Muscle layer of colon (tissue), 2 donors: ENCODE data around the gene TTLL11.

Experiments used
- H3K27ac ChIP-seq: one replicate; pipeline ENCODE4 v1.7.0; 2013; ENCODE audit warnings: low read depth, mild to moderate bottlenecking, low read length, moderate library complexity
- H3K27me3 ChIP-seq, 2 donors: one replicate each; pipeline ENCODE4 v1.7.0; 2013; ENCODE audit warnings: low read length in 2 of 2, mild to moderate bottlenecking in 2 of 2; ENCODE audit not compliant: insufficient read depth in 2 of 2, control insufficient read depth in 1 of 2
- H3K36me3 ChIP-seq: one replicate; pipeline ENCODE4 v1.7.0; 2013; ENCODE audit warnings: mild to moderate bottlenecking, low read length; ENCODE audit not compliant: insufficient read depth
- H3K4me1 ChIP-seq: one replicate; pipeline ENCODE4 v1.7.0; 2013; ENCODE audit warnings: mild to moderate bottlenecking, low read length; ENCODE audit not compliant: insufficient read depth
- H3K4me3 ChIP-seq, 2 donors: one replicate each; pipeline ENCODE4 v1.7.0; 2013; ENCODE audit warnings: low read length in 2 of 2, low read depth in 1 of 2, mild to moderate bottlenecking in 1 of 2, moderate library complexity in 1 of 2
- H3K9ac ChIP-seq: one replicate; pipeline ENCODE4 v1.7.0; 2013; ENCODE audit warnings: low read length
- H3K9me3 ChIP-seq: one replicate; pipeline ENCODE4 v1.7.0; 2013; ENCODE audit warnings: mild to moderate bottlenecking, low read length
- donor health status: abdominal sarcoma.
- donor health status: Adenocarcinoma of cecum.

The TTLL11 gene

DNA sequence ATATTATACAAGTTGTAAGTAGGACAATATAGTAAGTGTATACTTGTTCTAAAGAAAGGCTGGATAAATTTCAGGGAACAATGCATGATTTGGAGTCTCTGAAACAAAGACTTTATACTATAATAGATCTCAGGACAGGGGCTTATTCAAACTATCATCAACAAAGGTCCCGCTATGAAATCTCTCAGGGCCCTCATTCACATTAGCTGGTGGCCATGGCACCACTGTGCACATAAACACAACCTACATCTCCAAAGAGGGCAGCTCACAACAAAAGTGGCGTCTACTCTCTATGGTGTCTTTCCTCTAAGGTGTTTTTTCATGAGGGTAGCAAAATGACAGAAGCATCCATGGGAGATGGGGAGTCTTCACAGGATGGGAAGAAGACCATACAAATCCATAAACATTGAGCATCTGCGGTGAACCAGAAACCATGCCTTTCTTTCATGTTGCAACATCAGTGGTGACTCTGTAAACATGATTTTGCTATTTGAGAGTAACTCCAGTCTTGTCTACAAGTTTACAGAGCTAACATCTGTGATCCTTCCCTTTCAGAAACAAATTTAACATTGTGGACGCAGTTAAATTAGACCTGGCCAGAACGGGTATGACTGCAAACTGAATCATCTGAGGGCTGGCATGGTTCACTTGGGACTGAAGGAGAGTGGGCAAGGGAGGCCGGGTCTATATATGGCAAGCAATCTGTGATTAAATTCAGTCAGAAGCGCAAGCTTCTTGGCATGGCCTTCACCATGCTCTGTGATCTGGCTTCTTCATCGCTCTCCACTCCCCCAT lies 5.5 kb downstream of the TTLL11 start:
- peak overlapping the region; percentile 73 for H3K27ac ChIP-seq
- H3K9ac ChIP-seq: no peak overlapping the region
- H3K27me3 ChIP-seq: no peaks in the 10 kb centered on the region
- no peaks in the 10 kb centered on the region for H3K36me3 ChIP-seq
- H3K4me1 ChIP-seq: peaks cover 80% of the 10 kb centered on the region
- peak overlapping the region in 1 of 2 donors; percentile 15 for H3K4me3 ChIP-seq
- no peaks in the 10 kb centered on the region for H3K9me3 ChIP-seq

GRCh38 chr9:122086873-122087272 lies 6.2 kb downstream of the TTLL11 start:
- H3K4me1 ChIP-seq: peaks cover 76% of the 10 kb centered on the region
- no peaks in the 10 kb centered on the region for H3K9me3 ChIP-seq
- no peak overlapping the region for H3K4me3 ChIP-seq

DNA sequence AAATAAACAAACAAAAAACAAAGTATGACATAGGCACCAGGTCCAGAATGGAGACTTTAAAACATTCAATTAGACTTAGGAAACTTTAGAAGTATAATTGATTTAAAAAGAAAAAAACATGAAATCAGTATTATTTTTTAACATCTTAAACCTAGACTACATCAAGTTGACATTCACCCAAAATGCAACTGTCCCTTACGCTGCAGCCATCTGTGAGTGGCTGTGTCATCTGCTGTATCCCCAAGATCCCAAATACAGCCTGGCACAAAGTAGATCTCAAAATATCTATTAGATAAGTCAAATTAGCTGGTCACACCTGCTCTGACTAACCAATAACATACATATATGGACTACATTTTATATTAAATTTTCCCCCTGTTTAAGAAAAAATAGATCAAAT lies 7.8 kb downstream of the TTLL11 start:
- Histone ChIP-seq H3K9ac (no peak overlapping the region), H3K27me3 (no peaks in the 10 kb centered on the region), H3K4me1 (peaks cover 74% of the 10 kb centered on the region), H3K27ac (peak overlapping the region; percentile 4), H3K4me3 (no peak overlapping the region), H3K9me3 (no peaks in the 10 kb centered on the region), H3K36me3 (no peaks in the 10 kb centered on the region)

More at GRCh38 chr9:122086873-122087272, 6.2 kb downstream of the TTLL11 start:
- no peaks in the 10 kb centered on the region for H3K36me3 ChIP-seq
- no peaks in the 10 kb centered on the region for H3K27me3 ChIP-seq
- peak overlapping the region; percentile 66 for H3K27ac ChIP-seq
- H3K9ac ChIP-seq: no peak overlapping the region

DNA sequence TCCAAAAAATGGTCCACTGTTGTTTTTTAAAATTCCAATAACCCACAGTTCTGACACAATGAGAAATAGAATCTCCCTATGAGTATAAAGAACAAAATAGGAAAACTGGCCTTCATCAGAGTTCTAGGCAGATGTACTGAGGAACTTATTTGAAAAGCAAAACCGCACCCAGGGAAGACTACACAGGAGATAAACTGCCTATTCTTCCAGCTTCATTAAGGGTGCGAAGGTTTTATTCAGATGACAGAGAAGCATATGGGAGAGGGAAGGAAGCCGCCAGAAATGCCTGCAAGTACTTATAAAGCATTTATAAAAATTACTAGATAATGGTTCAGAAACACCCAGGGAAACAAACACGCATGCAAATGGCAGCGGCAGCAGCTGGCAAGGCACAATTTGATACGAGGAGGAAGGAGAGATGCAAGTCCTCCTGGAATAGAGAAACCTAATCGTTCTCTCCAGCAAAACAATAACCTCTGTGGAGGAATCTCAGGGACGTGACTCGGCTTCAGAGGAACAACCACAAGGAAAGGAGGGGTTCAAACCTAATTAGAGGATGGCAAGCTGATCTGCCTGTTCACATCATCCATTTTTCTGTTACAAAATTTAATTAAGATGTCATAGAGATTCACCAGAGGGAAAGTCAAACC lies 9.0 kb downstream of the TTLL11 start:
- Histone ChIP-seq H3K9me3 (no peaks in the 10 kb centered on the region), H3K27ac (peak overlapping the region; percentile 66), H3K9ac (no peak overlapping the region), H3K27me3 (no peaks in the 10 kb centered on the region), H3K4me3 (peak overlapping the region; percentile 2 to 7), H3K36me3 (no peaks in the 10 kb centered on the region), H3K4me1 (peaks cover 63% of the 10 kb centered on the region)

GRCh38 chr9:122080986-122081385 lies 12.1 kb downstream of the TTLL11 start:
- Histone ChIP-seq H3K4me3 (no peak overlapping the region), H3K4me1 (peaks cover 41% of the 10 kb centered on the region), H3K9ac (no peak overlapping the region), H3K27ac (peak overlapping the region; percentile 62), H3K9me3 (no peaks in the 10 kb centered on the region), H3K36me3 (no peaks in the 10 kb centered on the region), H3K27me3 (no peaks in the 10 kb centered on the region)

GRCh38 chr9:122078557-122078956 lies 14.6 kb downstream of the TTLL11 start:
- no peak overlapping the region for H3K27ac ChIP-seq
- peaks cover 47% of the 10 kb centered on the region for H3K4me1 ChIP-seq
- H3K9ac ChIP-seq: no peak overlapping the region
- H3K4me3 ChIP-seq: no peak overlapping the region
- H3K27me3 ChIP-seq: no peaks in the 10 kb centered on the region
- H3K9me3 ChIP-seq: no peaks in the 10 kb centered on the region
- no peaks in the 10 kb centered on the region for H3K36me3 ChIP-seq

DNA sequence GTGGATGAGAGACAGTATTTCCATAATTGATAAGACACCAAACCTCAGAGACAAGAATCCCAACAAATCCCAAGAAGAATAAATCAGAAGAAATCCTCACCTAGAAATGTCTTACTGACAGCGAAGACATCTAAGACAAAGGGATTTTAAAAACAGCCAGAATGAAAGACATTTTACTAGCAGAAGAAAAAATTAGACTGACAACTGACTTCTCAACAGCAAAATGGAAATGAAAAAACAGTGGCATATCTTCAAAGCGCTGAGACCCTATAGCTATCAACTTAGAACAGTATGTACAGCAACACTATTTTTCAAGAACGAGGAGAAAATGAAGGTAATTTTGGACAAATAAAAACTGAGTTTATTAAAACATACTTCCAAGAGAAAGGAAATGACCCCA lies 16.3 kb downstream of the TTLL11 start:
- no peaks in the 10 kb centered on the region for H3K36me3 ChIP-seq
- H3K4me3 ChIP-seq: no peak overlapping the region
- no peak overlapping the region for H3K9ac ChIP-seq
- no peaks in the 10 kb centered on the region for H3K27me3 ChIP-seq
- H3K4me1 ChIP-seq: peaks cover 43% of the 10 kb centered on the region
- H3K27ac ChIP-seq: peak overlapping the region; percentile 62
- no peaks in the 10 kb centered on the region for H3K9me3 ChIP-seq

DNA sequence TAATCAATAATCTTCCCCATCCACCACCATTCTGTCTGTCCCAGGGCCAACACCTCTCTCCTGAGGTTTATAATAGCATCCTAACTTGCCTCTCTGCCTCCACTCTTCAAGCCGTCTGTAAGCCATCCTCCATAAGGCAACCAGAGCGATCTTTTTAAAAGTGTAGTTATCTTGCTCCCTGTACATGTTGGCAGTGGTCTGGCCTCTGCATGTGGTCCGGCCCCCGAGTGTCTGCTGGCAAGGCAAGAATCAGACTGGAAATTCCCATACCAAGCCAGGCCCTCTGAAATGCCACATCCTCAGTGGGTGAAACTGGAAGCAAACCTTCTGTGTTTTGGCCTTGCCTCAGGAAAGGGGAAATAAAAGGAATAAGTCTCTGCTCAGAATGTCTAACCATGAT lies 17.0 kb downstream of the TTLL11 start:
- no peaks in the 10 kb centered on the region for H3K36me3 ChIP-seq
- peaks cover 38% of the 10 kb centered on the region for H3K4me1 ChIP-seq
- no peaks in the 10 kb centered on the region for H3K27me3 ChIP-seq
- peak overlapping the region in 1 of 2 donors; percentile 30 for H3K4me3 ChIP-seq
- peak overlapping the region; percentile 44 for H3K9ac ChIP-seq
- H3K27ac ChIP-seq: peak overlapping the region; percentile 62
- no peaks in the 10 kb centered on the region for H3K9me3 ChIP-seq

DNA sequence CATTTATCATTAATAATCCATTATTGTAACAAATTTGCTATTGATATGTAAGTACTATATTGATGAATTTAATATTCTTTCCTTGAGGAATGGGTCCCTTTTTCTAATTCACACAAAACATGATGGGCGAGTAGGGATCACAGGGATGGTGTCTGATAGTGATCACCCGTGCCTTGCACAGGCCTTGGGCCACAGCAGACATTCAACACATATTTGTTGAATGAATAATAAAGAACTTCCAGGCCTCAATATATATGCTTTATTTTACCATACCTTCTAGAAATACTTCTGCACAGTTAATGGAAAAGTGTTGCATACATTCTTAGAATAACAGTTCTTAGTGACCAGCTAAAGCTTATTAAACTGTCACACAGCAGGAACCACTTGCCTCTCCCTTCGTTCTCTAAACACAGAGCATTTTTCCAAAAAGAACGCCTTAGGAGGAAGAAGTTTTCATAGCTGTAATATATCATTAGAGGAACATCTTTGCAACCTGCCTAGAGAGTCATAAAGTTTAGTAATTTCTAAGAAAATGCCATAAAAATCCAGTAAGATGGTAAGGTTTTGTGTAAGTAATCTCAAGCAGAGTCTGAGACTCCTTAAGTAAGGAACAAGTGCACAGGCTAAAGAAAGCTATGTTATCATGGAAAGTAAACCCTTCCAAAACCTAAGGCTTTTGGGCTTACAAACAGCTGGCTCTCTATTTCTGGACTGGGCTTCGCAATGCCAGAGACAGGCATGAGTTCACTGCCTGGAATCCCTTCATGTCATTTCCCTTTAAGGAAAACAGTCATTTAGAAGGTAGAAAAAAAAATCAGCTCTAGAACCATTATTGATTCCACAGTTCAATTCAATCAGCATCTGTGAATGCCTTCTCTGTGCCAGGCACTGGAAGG lies 17.7 kb downstream of the TTLL11 start:
- peak overlapping the region; percentile 44 for H3K9ac ChIP-seq
- H3K27me3 ChIP-seq: no peaks in the 10 kb centered on the region
- no peak overlapping the region for H3K4me3 ChIP-seq
- H3K36me3 ChIP-seq: no peaks in the 10 kb centered on the region
- peak overlapping the region; percentile 62 for H3K27ac ChIP-seq
- peaks cover 40% of the 10 kb centered on the region for H3K4me1 ChIP-seq
- no peaks in the 10 kb centered on the region for H3K9me3 ChIP-seq

DNA sequence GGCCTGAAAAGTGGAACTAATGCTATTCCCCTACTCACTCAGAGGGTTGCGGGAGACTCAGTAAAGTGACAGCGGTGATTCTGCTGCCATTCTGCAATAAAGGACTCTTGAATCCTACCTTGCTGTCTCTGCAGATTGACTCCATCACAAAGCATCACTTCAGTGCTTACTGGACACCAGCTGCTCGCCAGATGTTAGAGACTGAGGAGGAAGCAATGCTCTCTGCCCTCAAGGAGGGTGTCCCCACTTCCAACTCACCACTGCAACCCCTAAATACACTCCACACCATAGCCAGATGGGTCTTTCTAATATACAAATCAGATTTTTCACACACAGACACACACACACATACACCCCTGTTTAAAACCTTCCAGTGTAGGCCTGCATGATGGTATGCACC lies 21.4 kb downstream of the TTLL11 start:
- Histone ChIP-seq H3K4me3 (no peak overlapping the region), H3K9me3 (no peaks in the 10 kb centered on the region), H3K27me3 (no peaks in the 10 kb centered on the region), H3K9ac (no peak overlapping the region), H3K27ac (no peak overlapping the region), H3K4me1 (peaks cover 43% of the 10 kb centered on the region), H3K36me3 (no peaks in the 10 kb centered on the region)
